Kidney epithelial cell (primary cell): ENCODE data around the gene LCMT1. TPM values are rescaled to one million over a fixed set of nuclear protein-coding genes. Genes with fewer than 3 reads are reported as not detected.

Source experiments
- DNase-seq: peaks from one replicate; pipeline ENCODE4 v3.0.0-alpha.2; 2010; ENCODE audit warnings: low read depth
- H3K27me3 ChIP-seq: 2 replicates; pipeline ENCODE4 v1.6.0; 2011; ENCODE audit warnings: low read length; ENCODE audit not compliant: control insufficient read depth, insufficient read depth
- H3K36me3 ChIP-seq: 2 replicates; pipeline ENCODE4 v1.5.1; 2011; ENCODE audit warnings: low read length; ENCODE audit not compliant: control insufficient read depth, insufficient read depth
- H3K4me3 ChIP-seq: 2 replicates; pipeline ENCODE4 v1.5.1; 2011; ENCODE audit warnings: low read depth, mild to moderate bottlenecking, control low read depth, low read length
- CTCF ChIP-seq: IDR thresholded peaks from 2 replicates; pipeline ENCODE4 v1.5.1; 2011; ENCODE audit warnings: mild to moderate bottlenecking, moderate library complexity, low read length, control low read depth, inconsistent platforms; ENCODE audit not compliant: insufficient read depth, poor library complexity, severe bottlenecking
- total RNA-seq: library from RNA; depleted of rRNA; stranded (reverse); fragments of >200 nt; gene quantifications from 2 replicates; pipeline ENCODE4 v1.2.3, GENCODE V29; 2015

Gene LCMT1
- total RNA-seq, 1 donor from 2014 or later = 55.2 TPM

DNA sequence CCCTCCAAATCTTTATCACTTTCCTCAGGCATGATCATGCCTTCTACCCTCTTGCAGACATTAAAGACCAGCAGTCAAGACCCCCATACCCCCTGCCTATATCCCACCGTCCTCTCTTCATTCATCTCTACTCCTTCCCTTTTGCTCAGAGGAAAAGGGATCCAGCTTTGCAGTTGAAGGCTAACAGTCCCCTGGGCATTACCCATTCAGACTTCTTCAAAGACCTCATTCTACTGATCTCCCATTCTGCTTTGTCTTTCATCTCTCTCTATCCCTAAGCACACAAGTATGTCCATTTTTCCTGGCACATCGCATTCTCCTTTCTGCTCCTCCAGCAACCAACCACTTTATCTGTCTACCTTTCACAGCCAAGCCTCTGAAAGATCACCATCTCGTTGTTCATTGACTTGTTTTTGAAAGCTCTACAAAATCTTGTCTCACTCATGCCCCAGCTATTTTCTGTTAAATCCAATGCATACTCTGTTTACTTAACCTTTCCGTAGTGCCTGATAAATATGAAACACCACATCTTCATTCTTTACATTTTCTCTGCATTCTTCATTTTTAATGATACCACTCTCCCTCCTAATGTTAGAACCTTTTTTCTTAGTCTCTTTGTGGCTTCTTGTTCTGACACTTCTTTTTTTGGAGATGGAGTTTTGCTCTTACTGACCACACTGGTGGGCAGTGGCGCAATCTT lies 14.1 kb upstream of the LCMT1 start:
- H3K36me3 ChIP-seq = no peaks in the 10 kb centered on the region
- H3K27me3 ChIP-seq = no peaks in the 10 kb centered on the region
- DNase-seq = no peak
- H3K4me3 ChIP-seq = no peak overlapping the region
- TF ChIP-seq CTCF = no peak

DNA sequence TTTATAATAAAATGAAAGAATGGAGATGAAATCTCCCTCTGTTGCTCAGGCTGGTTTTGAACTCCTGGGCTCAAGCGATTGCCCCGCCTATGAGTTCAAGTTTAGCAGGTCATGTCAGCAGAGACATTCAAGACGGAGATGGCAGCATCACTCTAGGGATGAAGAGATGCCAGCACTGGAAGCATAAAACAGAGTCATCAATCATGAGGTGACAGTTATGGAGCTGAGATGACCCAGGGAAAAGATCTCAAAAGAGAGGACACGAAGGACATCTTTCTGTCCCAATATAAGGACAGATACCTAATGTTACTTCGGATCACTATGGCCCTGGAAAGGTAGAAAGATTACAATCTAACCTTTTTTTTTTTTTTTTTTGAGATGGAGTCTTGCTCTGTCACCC lies 11.0 kb upstream of the LCMT1 start:
- H3K36me3 ChIP-seq = no peaks in the 10 kb centered on the region

DNA sequence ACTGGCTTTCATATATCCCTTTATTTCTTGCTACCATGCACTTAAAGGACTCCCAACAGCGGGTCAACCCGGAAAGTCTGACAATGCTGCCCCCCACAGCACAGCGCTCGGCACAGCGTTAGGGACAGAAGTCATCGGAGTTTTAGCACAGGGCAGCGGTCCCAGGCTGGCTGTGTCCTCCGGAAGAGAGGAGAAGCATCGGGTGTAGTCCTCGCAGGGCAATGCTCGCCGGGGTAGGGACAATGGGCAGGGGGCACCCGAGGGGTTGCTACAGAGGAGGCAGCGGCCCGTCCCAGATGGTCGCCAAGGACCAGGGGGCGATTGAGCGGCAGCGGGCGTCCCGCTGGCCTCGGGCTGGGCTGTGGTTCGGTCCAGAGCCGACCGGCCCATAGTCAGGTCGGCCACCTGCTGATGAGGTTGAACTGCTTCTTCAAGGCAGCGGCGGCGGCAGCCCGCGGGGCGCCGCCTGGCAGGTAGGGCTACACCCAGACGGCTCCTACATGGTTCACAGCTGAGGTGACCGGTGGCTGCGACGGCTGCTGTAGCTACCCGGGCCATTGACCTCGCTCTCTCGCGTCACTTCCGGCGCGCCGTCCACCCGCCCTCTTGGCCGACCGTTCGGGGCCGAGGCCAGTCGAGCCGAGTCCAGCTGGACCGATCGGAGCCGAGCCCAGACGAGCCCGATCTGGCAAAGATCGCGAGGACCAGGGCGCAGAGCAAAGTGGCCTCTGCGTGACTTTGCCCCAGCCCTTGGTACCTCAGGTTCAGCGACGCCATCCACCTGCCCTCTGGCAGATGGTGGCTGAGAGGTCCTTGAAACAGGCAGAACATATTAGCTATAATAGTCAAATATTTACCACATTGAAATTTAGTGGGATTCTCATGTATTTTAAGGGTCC lies 4.7 kb upstream of the LCMT1 start:
- no peak for DNase-seq
- Histone ChIP-seq H3K4me3 (peak overlapping the region; percentile 92), H3K36me3 (no peaks in the 10 kb centered on the region), H3K27me3 (no peaks in the 10 kb centered on the region)
- no peak for TF ChIP-seq CTCF

More for the DNA sequence above, 11.0 kb upstream of the LCMT1 start:
- no peaks in the 10 kb centered on the region for H3K27me3 ChIP-seq
- no peak for TF ChIP-seq CTCF
- no peak overlapping the region for H3K4me3 ChIP-seq
- no peak for DNase-seq

GRCh38 chr16:25107466-25107792 lies 4.1 kb upstream of the LCMT1 start:
- Histone ChIP-seq H3K36me3 (no peaks in the 10 kb centered on the region), H3K27me3 (no peaks in the 10 kb centered on the region), H3K4me3 (peak overlapping the region; percentile 92)
- TF ChIP-seq CTCF = no peak
- no peak for DNase-seq

DNA sequence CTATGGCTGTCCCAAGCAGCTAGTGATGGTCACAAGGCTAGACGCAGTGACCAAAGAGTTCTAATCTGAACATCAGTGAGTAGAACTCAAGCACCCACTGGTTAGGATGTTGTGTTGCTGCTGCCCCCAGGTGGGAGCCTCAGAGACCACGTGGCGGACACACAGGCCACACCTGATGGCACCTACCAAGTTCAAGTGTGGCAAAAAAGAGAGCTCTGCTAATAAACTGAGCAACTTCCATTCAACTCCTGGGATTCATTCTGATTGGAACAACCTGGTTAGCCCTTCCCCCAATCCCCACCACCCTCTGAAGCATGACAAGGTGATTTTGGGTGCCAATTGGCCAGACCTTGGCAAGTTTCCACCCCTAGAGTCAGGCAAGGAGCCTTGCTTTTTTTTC lies 3.5 kb upstream of the LCMT1 start:
- Histone ChIP-seq H3K36me3 (no peaks in the 10 kb centered on the region), H3K27me3 (no peaks in the 10 kb centered on the region), H3K4me3 (no peak overlapping the region)
- no peak for DNase-seq
- TF ChIP-seq CTCF = no peak
